ENCODE data around the gene RNF41.

RNF41 gene

GRCh38 chr12:56220611-56221231 is 1.0 kb downstream of the RNF41 start:
- Histone ChIP-seq H3K27me3 (ENCODE audit: control insufficient read depth, insufficient read depth, low read length) (no peaks in the 10 kb centered on the region), H2AFZ (peak overlapping the region; percentile 79), H3K79me2 (peaks cover 24% of the 10 kb centered on the region), H3K36me3 (ENCODE audit: control insufficient read depth, insufficient read depth, low read length) (no peaks in the 10 kb centered on the region), H3K4me1 (peaks cover 6% of the 10 kb centered on the region), H3K4me2 (ENCODE audit: low read length) (peak overlapping the region; percentile 82), H3K9ac (no peak overlapping the region), H3K9me3 (ENCODE audit: control insufficient read depth, low read length) (no peaks in the 10 kb centered on the region), H3K4me3 (ENCODE audit: low read depth, low read length) (peak overlapping the region; percentile 88), H3K27ac (peak overlapping the region; percentile 92)
- TF ChIP-seq CTCF (IDR thresholded peaks at IDR 0.05), result no peak

GRCh38 chr12:56219840-56220239 is 1.9 kb downstream of the RNF41 start:
- peaks cover 6% of the 10 kb centered on the region for H3K4me1 ChIP-seq
- no peak overlapping the region for H3K4me2 ChIP-seq (ENCODE audit: low read length)
- H3K27me3 ChIP-seq (ENCODE audit: control insufficient read depth, insufficient read depth, low read length), result no peaks in the 10 kb centered on the region
- H2AFZ ChIP-seq, result no peak overlapping the region
- no peaks in the 10 kb centered on the region for H3K36me3 ChIP-seq (ENCODE audit: control insufficient read depth, insufficient read depth, low read length)
- no peak for TF ChIP-seq CTCF (IDR thresholded peaks at IDR 0.05)
- no peak overlapping the region for H3K4me3 ChIP-seq (ENCODE audit: low read depth, low read length)
- H3K79me2 ChIP-seq, result peaks cover 29% of the 10 kb centered on the region
- no peak overlapping the region for H3K9ac ChIP-seq
- H3K9me3 ChIP-seq (ENCODE audit: control insufficient read depth, low read length), result no peaks in the 10 kb centered on the region
- H3K27ac ChIP-seq, result no peak overlapping the region

GRCh38 chr12:56216461-56216860 is 5.3 kb downstream of the RNF41 start:
- Histone ChIP-seq H3K36me3 (ENCODE audit: control insufficient read depth, insufficient read depth, low read length) (no peaks in the 10 kb centered on the region), H3K27ac (no peak overlapping the region), H3K4me1 (peaks cover 4% of the 10 kb centered on the region), H3K79me2 (peaks cover 37% of the 10 kb centered on the region), H2AFZ (no peak overlapping the region), H3K9ac (no peak overlapping the region), H3K4me2 (ENCODE audit: low read length) (no peak overlapping the region), H3K9me3 (ENCODE audit: control insufficient read depth, low read length) (no peaks in the 10 kb centered on the region), H3K4me3 (ENCODE audit: low read depth, low read length) (no peak overlapping the region), H3K27me3 (ENCODE audit: control insufficient read depth, insufficient read depth, low read length) (no peaks in the 10 kb centered on the region)
- TF ChIP-seq CTCF (IDR thresholded peaks at IDR 0.05), result no peak

GRCh38 chr12:56213878-56214277 is 7.8 kb downstream of the RNF41 start:
- no peaks in the 10 kb centered on the region for H3K9me3 ChIP-seq (ENCODE audit: control insufficient read depth, low read length)
- H3K4me1 ChIP-seq, result peaks cover 4% of the 10 kb centered on the region
- H3K9ac ChIP-seq, result no peak overlapping the region
- no peak overlapping the region for H3K4me3 ChIP-seq (ENCODE audit: low read depth, low read length)
- H3K27ac ChIP-seq, result no peak overlapping the region
- H3K4me2 ChIP-seq (ENCODE audit: low read length), result no peak overlapping the region
- no peaks in the 10 kb centered on the region for H3K36me3 ChIP-seq (ENCODE audit: control insufficient read depth, insufficient read depth, low read length)
- H2AFZ ChIP-seq, result no peak overlapping the region
- TF ChIP-seq CTCF (IDR thresholded peaks at IDR 0.05), result no peak
- no peaks in the 10 kb centered on the region for H3K27me3 ChIP-seq (ENCODE audit: control insufficient read depth, insufficient read depth, low read length)
- H3K79me2 ChIP-seq, result peaks cover 29% of the 10 kb centered on the region

GRCh38 chr12:56212361-56212760 is 9.4 kb downstream of the RNF41 start:
- Histone ChIP-seq H2AFZ (no peak overlapping the region), H3K36me3 (ENCODE audit: control insufficient read depth, insufficient read depth, low read length) (no peaks in the 10 kb centered on the region), H3K4me1 (peaks cover 4% of the 10 kb centered on the region), H3K4me2 (ENCODE audit: low read length) (no peak overlapping the region), H3K79me2 (peaks cover 19% of the 10 kb centered on the region), H3K27ac (no peak overlapping the region), H3K4me3 (ENCODE audit: low read depth, low read length) (no peak overlapping the region), H3K9me3 (ENCODE audit: control insufficient read depth, low read length) (no peaks in the 10 kb centered on the region), H3K27me3 (ENCODE audit: control insufficient read depth, insufficient read depth, low read length) (no peaks in the 10 kb centered on the region), H3K9ac (no peak overlapping the region)
- TF ChIP-seq CTCF (IDR thresholded peaks at IDR 0.05), result no peak

Data from parathyroid adenoma (tissue), 2 donors.